Measurements from ENCODE around the gene PDE6D. TPM values are rescaled to one million over a fixed set of nuclear protein-coding genes. Genes with fewer than 3 reads are reported as not detected.

The PDE6D gene
- total and polyA plus RNA-seq, 2 donors (not counting 1 experiment from before 2014, with no cell fraction given): 31.9 to 36.5 TPM

- intact Hi-C loops (cut with micrococcal nuclease): no loop called here
- Histone ChIP-seq H3K9ac (ENCODE audit: low read length) (no peak overlapping the region), H3K9me3 (ENCODE audit: control extremely low read depth in 1 of 3, control insufficient read depth in 2 of 3, insufficient read depth in 1 of 3, low read length in 2 of 3) (peaks cover 0 to under 1% (median 0%) of the 10 kb centered on the region in 3 donors), H3K36me3 (replicated peaks in 1 of 2; ENCODE audit: control extremely low read depth in 1 of 2, control insufficient read depth in 1 of 2, extremely low read depth in 1 of 2, insufficient read depth in 2 of 2, low read length in 1 of 2) (no peaks in the 10 kb centered on the region), H2AFZ (ENCODE audit: insufficient read depth, low read depth, low read length, poor library complexity, severe bottlenecking) (no peak overlapping the region), H3K79me2 (ENCODE audit: control insufficient read depth, insufficient read depth, low read length) (peaks cover 3% of the 10 kb centered on the region), H3K27ac (ENCODE audit: low read length in 2 of 2) (no peak overlapping the region), H4K20me1 (ENCODE audit: control insufficient read depth, insufficient read depth, low read length, poor library complexity, severe bottlenecking) (no peaks in the 10 kb centered on the region), H3K4me1 (ENCODE audit: control insufficient read depth in 2 of 2, insufficient read depth in 2 of 2, low read length in 2 of 2) (peaks cover 22 to 44% of the 10 kb centered on the region in 2 donors), H3K27me3 (replicated peaks in 1 of 4; ENCODE audit: control extremely low read depth in 1 of 4, control insufficient read depth in 3 of 4, insufficient read depth in 4 of 4, low read length in 3 of 4) (no peaks in the 10 kb centered on the region), H3K4me3 (ENCODE audit: control extremely low read depth in 1 of 5, extremely low read depth in 1 of 5, insufficient read depth in 1 of 5, low read depth in 2 of 5, low read length in 4 of 5) (no peak overlapping the region), H3K4me2 (replicated peaks; ENCODE audit: low read depth, low read length, poor library complexity, severe bottlenecking) (no peak overlapping the region)
- POLR2A ChIA-PET: interaction anchor here (0.6 to 6.1 kb wide), 8 partner anchors 8 to 81 kb away, joined by 3 to 75 read pairs (median 10); partner anchors contain the start of gene PTMA
- H3K27ac Mint-ChIP-seq: peak overlapping the region; percentile 59
- no peak for ATAC-seq (ENCODE audit: low read depth)
- H3K4me3 Mint-ChIP-seq: peak overlapping the region; percentile 23
- H3K9me3 Mint-ChIP-seq (ENCODE audit: insufficient read depth): no peaks in the 10 kb centered on the region
- WGBS (ENCODE audit: insufficient coverage): 94% methylated on average over 17 of the region's 20 CpGs
- H3K27me3 Mint-ChIP-seq: no peaks in the 10 kb centered on the region
- peak; percentile 29 for DNase-seq
- TF ChIP-seq EZH2 (IDR thresholded peaks at IDR 0.05; ENCODE audit: borderline replicate concordance, insufficient read depth, low read depth, low read length, poor library complexity, severe bottlenecking) (no peak), CTCF (IDR thresholded peaks at IDR 0.05) (peak; percentile 28)
- CTCF ChIA-PET: interaction anchor here (0.8 to 21.6 kb wide), 8 partner anchors 10 to 121 kb away, joined by 3 to 785 read pairs (median 50); partner anchors contain the start of gene PTMA
- peaks cover 44% of the 10 kb centered on the region for H3K4me1 Mint-ChIP-seq
Observed at GRCh38 chr2:231685349-231686191, 95.5 kb downstream of the PDE6D start.
